Measurements from ENCODE around the gene DDX6. TPM values are rescaled to one million over a fixed set of nuclear protein-coding genes. Genes with fewer than 3 reads are reported as not detected.
"Not testable (repeated sequence)": the region's sequence is repeated elsewhere in the genome, so short reads cannot be mapped to it uniquely, and the experiment has no call there.

DDX6 gene
- polyA plus RNA-seq, 2 donors: 18.4 to 22.6 TPM

DNA sequence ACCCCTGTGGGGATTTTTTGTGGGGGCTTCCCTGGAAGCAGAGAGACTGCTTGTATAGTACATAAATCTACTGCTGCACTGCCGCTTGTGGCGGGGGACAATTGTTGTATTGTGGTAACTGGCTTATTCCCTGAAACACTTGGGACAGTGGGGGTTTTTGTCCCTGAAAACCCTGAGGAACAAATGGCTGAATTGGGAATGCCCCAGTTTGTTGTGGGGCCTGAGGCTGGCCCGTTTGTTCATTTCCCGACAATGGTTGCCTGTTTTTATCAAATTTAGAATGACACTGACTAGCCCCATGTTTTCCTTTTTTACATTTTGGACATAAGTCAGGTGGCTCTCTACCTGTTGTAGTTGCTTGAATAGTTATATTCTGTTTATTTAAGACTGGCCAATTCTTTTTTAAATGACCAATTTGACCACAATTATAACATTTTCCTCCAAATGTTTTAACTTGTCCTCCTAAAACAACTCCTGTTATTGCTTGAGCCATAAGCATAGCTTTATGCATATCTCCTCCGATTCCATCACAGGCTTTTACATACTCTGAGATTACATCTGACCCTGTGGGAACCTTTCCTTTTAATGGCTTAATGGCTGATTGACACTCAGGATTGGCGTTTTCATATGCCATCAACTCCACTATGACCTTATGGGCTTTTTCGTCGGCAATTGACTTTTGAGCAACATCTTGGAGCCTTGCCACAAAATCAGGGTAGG lies 63.8 kb downstream of the DDX6 start:
- not testable (repeated sequence) for H3K36me3 ChIP-seq (ENCODE audit: control insufficient read depth in 2 of 2, insufficient read depth in 2 of 2, low read length in 1 of 2); H3K27me3 ChIP-seq (ENCODE audit: control insufficient read depth in 1 of 2, insufficient read depth in 2 of 2, low read length in 2 of 2); H3K27ac ChIP-seq (ENCODE audit: low read depth in 2 of 2, low read length in 1 of 2); H3K4me1 ChIP-seq (ENCODE audit: control insufficient read depth in 2 of 2, insufficient read depth in 2 of 2, low read length in 1 of 2); H3K9me3 ChIP-seq (ENCODE audit: control insufficient read depth in 2 of 2, insufficient read depth in 1 of 2, low read depth in 1 of 2, low read length in 1 of 2); H3K4me3 ChIP-seq (ENCODE audit: low read depth in 1 of 2, low read length in 2 of 2)
- 62 to 70% methylated on average over 8 of the region's 8 CpGs for WGBS, 2 donors

DNA sequence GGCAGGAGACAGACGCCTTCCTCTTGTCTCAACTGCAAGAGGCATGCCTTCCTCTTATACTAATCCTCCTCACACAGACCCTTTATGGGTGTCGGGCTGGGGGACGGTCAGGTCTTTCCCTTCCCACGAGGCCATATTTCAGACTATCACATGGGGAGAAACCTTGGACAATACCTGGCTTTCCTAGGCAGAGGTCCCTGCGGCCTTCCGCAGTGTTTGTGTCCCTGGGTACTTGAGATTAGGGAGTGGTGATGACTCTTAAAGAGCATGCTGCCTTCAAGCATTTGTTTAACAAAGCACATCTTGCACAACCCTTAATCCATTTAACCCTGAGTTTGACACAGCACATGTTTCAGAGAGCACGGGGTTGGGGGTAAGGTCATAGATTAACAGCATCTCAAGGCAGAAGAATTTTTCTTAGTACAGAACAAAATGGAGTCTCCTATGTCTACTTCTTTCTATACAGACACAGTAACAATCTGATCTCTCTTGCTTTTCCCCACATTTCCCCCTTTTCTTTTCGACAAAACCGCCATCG lies 69.4 kb downstream of the DDX6 start:
- H3K27ac ChIP-seq (ENCODE audit: low read depth in 2 of 2, low read length in 1 of 2); H3K9me3 ChIP-seq (ENCODE audit: control insufficient read depth in 2 of 2, insufficient read depth in 1 of 2, low read depth in 1 of 2, low read length in 1 of 2); H3K4me3 ChIP-seq (ENCODE audit: low read depth in 1 of 2, low read length in 2 of 2); H3K27me3 ChIP-seq (ENCODE audit: control insufficient read depth in 1 of 2, insufficient read depth in 2 of 2, low read length in 2 of 2); H3K4me1 ChIP-seq (ENCODE audit: control insufficient read depth in 2 of 2, insufficient read depth in 2 of 2, low read length in 1 of 2); H3K36me3 ChIP-seq (ENCODE audit: control insufficient read depth in 2 of 2, insufficient read depth in 2 of 2, low read length in 1 of 2): not testable (repeated sequence)
- 63 to 97% methylated on average over 3 to 8 of the region's 10 CpGs for WGBS, 2 donors

DNA sequence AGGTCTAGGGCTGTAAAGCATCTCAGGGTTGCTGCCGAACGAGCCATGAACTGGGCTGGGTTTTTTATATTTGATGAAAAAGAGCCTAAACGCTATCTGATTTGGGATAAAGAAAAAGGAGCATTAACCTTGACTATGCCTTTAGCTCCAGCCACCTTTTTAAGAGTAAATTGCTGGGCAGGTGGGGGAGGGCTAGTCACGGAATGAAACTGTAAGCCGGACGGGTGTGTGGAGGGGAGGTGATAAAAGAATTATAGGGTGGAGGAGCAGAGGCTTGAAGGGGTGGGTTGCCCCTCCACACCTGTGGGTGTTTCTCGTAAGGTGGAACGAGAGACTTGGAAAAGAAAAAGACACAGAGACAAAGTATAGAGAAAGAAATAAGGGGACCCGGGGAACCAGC lies 70.2 kb downstream of the DDX6 start:
- WGBS, 2 donors: 59 to 67% methylated on average over 7 to 8 of the region's 9 CpGs
- H3K4me3 ChIP-seq (ENCODE audit: low read depth in 1 of 2, low read length in 2 of 2); H3K9me3 ChIP-seq (ENCODE audit: control insufficient read depth in 2 of 2, insufficient read depth in 1 of 2, low read depth in 1 of 2, low read length in 1 of 2); H3K36me3 ChIP-seq (ENCODE audit: control insufficient read depth in 2 of 2, insufficient read depth in 2 of 2, low read length in 1 of 2); H3K4me1 ChIP-seq (ENCODE audit: control insufficient read depth in 2 of 2, insufficient read depth in 2 of 2, low read length in 1 of 2); H3K27me3 ChIP-seq (ENCODE audit: control insufficient read depth in 1 of 2, insufficient read depth in 2 of 2, low read length in 2 of 2); H3K27ac ChIP-seq (ENCODE audit: low read depth in 2 of 2, low read length in 1 of 2): not testable (repeated sequence)

DNA sequence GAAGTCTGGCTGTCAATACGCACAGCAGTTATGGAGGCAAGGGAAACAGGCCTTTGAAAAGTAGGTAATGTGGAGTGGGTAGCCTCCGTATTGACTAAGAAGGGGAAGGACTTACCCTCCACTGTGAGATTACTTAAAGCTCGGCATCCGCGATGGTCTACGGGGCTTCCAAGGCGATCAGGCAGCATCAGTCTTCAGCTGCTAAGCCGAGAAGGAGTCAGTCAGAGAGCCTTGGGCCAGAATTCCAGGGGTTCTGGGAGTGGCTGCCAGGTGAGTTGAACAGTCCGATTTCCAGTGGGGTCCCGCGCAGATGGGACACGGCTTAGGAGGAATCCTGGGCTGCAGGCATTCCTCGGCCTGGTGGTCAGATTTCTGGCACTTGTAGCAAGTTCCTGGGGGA lies 70.9 kb downstream of the DDX6 start:
- H3K27ac ChIP-seq (ENCODE audit: low read depth in 2 of 2, low read length in 1 of 2); H3K4me1 ChIP-seq (ENCODE audit: control insufficient read depth in 2 of 2, insufficient read depth in 2 of 2, low read length in 1 of 2); H3K9me3 ChIP-seq (ENCODE audit: control insufficient read depth in 2 of 2, insufficient read depth in 1 of 2, low read depth in 1 of 2, low read length in 1 of 2); H3K36me3 ChIP-seq (ENCODE audit: control insufficient read depth in 2 of 2, insufficient read depth in 2 of 2, low read length in 1 of 2); H3K4me3 ChIP-seq (ENCODE audit: low read depth in 1 of 2, low read length in 2 of 2); H3K27me3 ChIP-seq (ENCODE audit: control insufficient read depth in 1 of 2, insufficient read depth in 2 of 2, low read length in 2 of 2): not testable (repeated sequence)
- 76 to 91% methylated on average over 9 to 13 of the region's 13 CpGs for WGBS, 2 donors

DNA sequence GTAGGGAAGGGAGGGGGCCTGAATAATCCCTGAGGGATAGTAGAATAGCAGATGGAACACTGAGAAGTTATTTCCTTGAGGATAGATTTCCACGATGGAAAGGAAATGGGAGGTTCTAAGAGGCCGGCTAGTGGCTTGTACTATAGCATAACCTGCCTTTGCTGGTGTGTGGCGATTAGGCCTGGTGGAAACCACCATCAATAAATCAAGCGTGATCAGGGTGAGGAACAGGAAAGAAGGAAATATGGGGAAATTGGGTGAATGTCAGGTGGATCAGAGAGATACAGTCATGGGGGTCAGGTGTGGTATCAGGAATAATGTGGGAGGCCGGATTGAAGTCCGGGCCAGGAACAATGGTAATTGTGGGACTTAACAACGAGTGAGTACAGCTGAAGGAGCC lies 72.4 kb downstream of the DDX6 start:
- not testable (repeated sequence) for H3K4me1 ChIP-seq (ENCODE audit: control insufficient read depth in 2 of 2, insufficient read depth in 2 of 2, low read length in 1 of 2); H3K27me3 ChIP-seq (ENCODE audit: control insufficient read depth in 1 of 2, insufficient read depth in 2 of 2, low read length in 2 of 2); H3K9me3 ChIP-seq (ENCODE audit: control insufficient read depth in 2 of 2, insufficient read depth in 1 of 2, low read depth in 1 of 2, low read length in 1 of 2); H3K36me3 ChIP-seq (ENCODE audit: control insufficient read depth in 2 of 2, insufficient read depth in 2 of 2, low read length in 1 of 2); H3K27ac ChIP-seq (ENCODE audit: low read depth in 2 of 2, low read length in 1 of 2); H3K4me3 ChIP-seq (ENCODE audit: low read depth in 1 of 2, low read length in 2 of 2)
- WGBS, 2 donors: 82 to 86% methylated on average over 7 of the region's 7 CpGs

DNA sequence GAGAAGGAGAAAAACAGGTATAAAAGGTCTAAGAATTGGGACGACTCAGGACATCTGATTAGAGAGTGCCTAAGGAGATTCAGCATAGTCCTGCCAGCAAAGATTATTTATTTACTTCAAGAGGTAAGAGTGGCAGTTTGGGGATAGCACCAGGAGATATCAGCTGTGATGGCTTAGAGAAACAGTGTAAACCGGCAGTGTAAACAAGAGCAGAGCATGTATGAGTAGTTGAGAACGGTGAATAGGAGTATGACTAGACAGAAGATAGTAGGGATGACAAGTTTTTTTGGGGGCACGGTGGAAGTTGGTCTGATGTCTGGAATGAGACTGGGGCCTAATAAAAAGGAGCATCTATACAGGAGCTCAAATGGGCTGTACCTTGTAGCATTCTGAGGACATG lies 73.2 kb downstream of the DDX6 start:
- not testable (repeated sequence) for H3K4me1 ChIP-seq (ENCODE audit: control insufficient read depth in 2 of 2, insufficient read depth in 2 of 2, low read length in 1 of 2); H3K27me3 ChIP-seq (ENCODE audit: control insufficient read depth in 1 of 2, insufficient read depth in 2 of 2, low read length in 2 of 2); H3K36me3 ChIP-seq (ENCODE audit: control insufficient read depth in 2 of 2, insufficient read depth in 2 of 2, low read length in 1 of 2); H3K27ac ChIP-seq (ENCODE audit: low read depth in 2 of 2, low read length in 1 of 2); H3K9me3 ChIP-seq (ENCODE audit: control insufficient read depth in 2 of 2, insufficient read depth in 1 of 2, low read depth in 1 of 2, low read length in 1 of 2); H3K4me3 ChIP-seq (ENCODE audit: low read depth in 1 of 2, low read length in 2 of 2)
- WGBS, 2 donors: 82 to 88% methylated on average over 3 to 4 of the region's 4 CpGs

DNA sequence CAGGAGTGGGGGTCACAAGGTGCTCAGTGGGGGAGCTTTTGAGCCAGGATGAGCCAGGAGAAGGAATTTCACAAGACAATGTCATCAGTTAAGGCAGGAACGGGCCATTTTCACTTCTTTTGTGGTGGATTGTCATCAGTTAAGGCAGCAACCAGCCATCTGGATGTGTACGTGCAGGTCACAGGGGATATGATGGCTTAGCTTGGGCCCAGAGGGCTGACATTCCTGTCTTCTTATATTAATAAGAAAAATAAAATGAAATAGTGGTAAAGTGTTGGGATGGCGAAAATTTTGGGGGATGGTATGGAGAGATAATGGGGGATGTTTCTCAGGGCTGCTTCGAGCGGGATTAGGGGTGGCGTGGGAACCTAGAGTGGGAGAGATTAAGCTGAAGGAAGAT lies 73.7 kb downstream of the DDX6 start:
- not testable (repeated sequence) for H3K4me3 ChIP-seq (ENCODE audit: low read depth in 1 of 2, low read length in 2 of 2); H3K4me1 ChIP-seq (ENCODE audit: control insufficient read depth in 2 of 2, insufficient read depth in 2 of 2, low read length in 1 of 2); H3K27ac ChIP-seq (ENCODE audit: low read depth in 2 of 2, low read length in 1 of 2); H3K9me3 ChIP-seq (ENCODE audit: control insufficient read depth in 2 of 2, insufficient read depth in 1 of 2, low read depth in 1 of 2, low read length in 1 of 2); H3K36me3 ChIP-seq (ENCODE audit: control insufficient read depth in 2 of 2, insufficient read depth in 2 of 2, low read length in 1 of 2); H3K27me3 ChIP-seq (ENCODE audit: control insufficient read depth in 1 of 2, insufficient read depth in 2 of 2, low read length in 2 of 2)
- WGBS, 2 donors: 91 to 93% methylated on average over 6 of the region's 6 CpGs

DNA sequence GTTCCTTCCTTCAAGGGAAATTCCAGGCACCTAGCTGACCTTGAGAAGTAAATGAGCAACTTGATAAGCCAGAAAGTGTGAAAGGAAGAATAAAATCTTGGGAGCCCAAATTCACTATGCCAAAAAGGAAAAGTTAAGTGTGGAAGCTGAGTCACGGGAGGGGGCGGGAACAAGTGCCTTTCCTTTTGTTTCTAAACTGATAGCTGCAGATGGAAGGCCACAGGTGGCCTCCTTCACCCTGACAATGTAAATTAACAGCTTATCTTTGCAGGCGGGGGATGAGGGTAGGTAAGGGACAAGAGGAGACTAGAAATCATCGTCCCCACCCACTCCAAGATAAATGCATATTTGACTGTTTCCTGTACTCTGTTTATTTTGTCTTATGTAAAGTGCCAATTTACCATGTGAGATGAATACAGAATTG lies 75.1 kb downstream of the DDX6 start:
- Histone ChIP-seq H3K27ac (ENCODE audit: low read depth in 2 of 2, low read length in 1 of 2) (no peak overlapping the region), H3K36me3 (ENCODE audit: control insufficient read depth in 2 of 2, insufficient read depth in 2 of 2, low read length in 1 of 2) (no peaks in the 10 kb centered on the region), H3K9me3 (ENCODE audit: control insufficient read depth in 2 of 2, insufficient read depth in 1 of 2, low read depth in 1 of 2, low read length in 1 of 2) (no peaks in the 10 kb centered on the region), H3K4me1 (ENCODE audit: control insufficient read depth in 2 of 2, insufficient read depth in 2 of 2, low read length in 1 of 2) (no peaks in the 10 kb centered on the region), H3K27me3 (ENCODE audit: control insufficient read depth in 1 of 2, insufficient read depth in 2 of 2, low read length in 2 of 2) (no peaks in the 10 kb centered on the region), H3K4me3 (ENCODE audit: low read depth in 1 of 2, low read length in 2 of 2) (no peak overlapping the region)
- WGBS, 2 donors: 32 to 45% methylated on average over 4 of the region's 4 CpGs

DNA sequence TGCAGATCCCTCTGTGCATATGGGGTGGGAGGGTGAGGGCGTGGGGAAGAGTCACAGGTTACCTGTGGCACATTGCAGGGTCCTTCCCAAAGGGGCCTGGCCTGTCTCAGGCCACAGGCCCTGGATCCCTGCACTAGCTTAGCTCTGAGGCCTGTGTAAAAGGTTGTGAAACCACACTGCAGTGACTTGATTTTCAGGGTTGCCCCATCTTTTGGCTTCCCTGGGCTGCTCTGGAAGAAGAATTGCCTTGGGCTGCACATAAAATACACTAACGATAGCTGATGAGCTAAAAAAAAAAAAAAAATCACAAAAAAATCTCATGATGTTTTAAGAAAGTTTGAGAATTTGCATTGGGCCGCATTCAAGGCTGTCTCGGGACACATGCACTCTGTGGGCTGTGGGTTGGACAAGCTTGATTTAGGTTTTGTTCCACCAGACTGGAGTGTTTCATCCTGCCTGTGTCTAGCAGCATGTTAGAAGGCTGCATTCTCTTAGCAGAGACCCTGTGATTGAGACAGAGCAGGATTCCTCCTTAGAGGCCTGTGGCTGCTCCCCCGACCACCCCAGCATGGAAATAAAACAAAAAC lies 75.6 kb downstream of the DDX6 start:
- 67 to 69% methylated on average over 5 of the region's 5 CpGs for WGBS, 2 donors
- H3K27me3 ChIP-seq (ENCODE audit: control insufficient read depth in 1 of 2, insufficient read depth in 2 of 2, low read length in 2 of 2): no peaks in the 10 kb centered on the region
- no peaks in the 10 kb centered on the region for H3K4me1 ChIP-seq (ENCODE audit: control insufficient read depth in 2 of 2, insufficient read depth in 2 of 2, low read length in 1 of 2)
- H3K9me3 ChIP-seq (ENCODE audit: control insufficient read depth in 2 of 2, insufficient read depth in 1 of 2, low read depth in 1 of 2, low read length in 1 of 2): no peaks in the 10 kb centered on the region
- H3K27ac ChIP-seq (ENCODE audit: low read depth in 2 of 2, low read length in 1 of 2): peak overlapping the region in 1 of 2 donors; percentile 29
- no peak overlapping the region for H3K4me3 ChIP-seq (ENCODE audit: low read depth in 1 of 2, low read length in 2 of 2)
- H3K36me3 ChIP-seq (ENCODE audit: control insufficient read depth in 2 of 2, insufficient read depth in 2 of 2, low read length in 1 of 2): no peaks in the 10 kb centered on the region

DNA sequence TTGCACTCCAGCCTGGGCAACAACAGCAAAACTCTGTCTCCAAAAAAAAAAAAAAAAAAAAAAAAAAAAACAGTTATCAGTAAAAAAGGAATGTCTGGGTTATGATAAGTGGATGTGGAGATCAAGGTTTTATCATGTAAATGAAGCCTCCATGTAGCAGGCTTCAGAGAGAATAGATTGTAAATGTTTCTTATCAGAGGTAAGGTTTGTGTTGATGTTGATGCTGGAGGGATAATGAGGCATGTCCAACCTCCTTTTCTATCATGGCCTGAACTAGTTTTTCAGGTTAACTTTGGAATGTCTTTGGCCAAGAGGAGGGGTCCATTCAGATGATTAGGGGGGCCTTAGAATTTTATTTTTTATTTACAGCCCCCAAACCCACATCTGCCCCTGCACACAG lies 76.1 kb downstream of the DDX6 start:
- no peaks in the 10 kb centered on the region for H3K4me1 ChIP-seq (ENCODE audit: control insufficient read depth in 2 of 2, insufficient read depth in 2 of 2, low read length in 1 of 2)
- H3K9me3 ChIP-seq (ENCODE audit: control insufficient read depth in 2 of 2, insufficient read depth in 1 of 2, low read depth in 1 of 2, low read length in 1 of 2): no peaks in the 10 kb centered on the region
- no peaks in the 10 kb centered on the region for H3K27me3 ChIP-seq (ENCODE audit: control insufficient read depth in 1 of 2, insufficient read depth in 2 of 2, low read length in 2 of 2)
- no peak overlapping the region for H3K27ac ChIP-seq (ENCODE audit: low read depth in 2 of 2, low read length in 1 of 2)
- no peaks in the 10 kb centered on the region for H3K36me3 ChIP-seq (ENCODE audit: control insufficient read depth in 2 of 2, insufficient read depth in 2 of 2, low read length in 1 of 2)
- no peak overlapping the region for H3K4me3 ChIP-seq (ENCODE audit: low read depth in 1 of 2, low read length in 2 of 2)

Data from esophagus (tissue), 2 donors.